Thyroid gland (tissue), 4 donors: ENCODE data around the gene SLC2A13. TPM values are rescaled to one million over a fixed set of nuclear protein-coding genes. Genes with fewer than 3 reads are reported as not detected.
"Not testable (repeated sequence)": the region's sequence is repeated elsewhere in the genome, so short reads cannot be mapped to it uniquely, and the experiment has no call there.

Source experiments
- DNase-seq, 2 donors: peaks; one replicate each; pipeline ENCODE4 v3.0.0-alpha.2; 2019
- H3K27ac ChIP-seq, 3 donors: fragments of 200-600 bp; sonication (generic); 1 replicate in 2 of 3; 2 replicates in 1 of 3; pipeline ENCODE4 v1.5.1; 2016 to 2019; ENCODE audit warnings: mild to moderate bottlenecking in 1 of 3, moderate library complexity in 1 of 3
- H3K27me3 ChIP-seq: fragments of 200-600 bp; sonication (generic); one replicate; pipeline ENCODE4 v1.5.1; 2019
- H3K36me3 ChIP-seq, 2 donors: fragments of 200-600 bp; sonication (generic); one replicate each; pipeline ENCODE4 v1.5.1; 2016 to 2019
- H3K4me1 ChIP-seq, 2 donors: fragments of 200-600 bp; sonication (generic); one replicate each; pipeline ENCODE4 v1.5.1; 2017 to 2019
- H3K4me3 ChIP-seq, 3 donors: fragments of 200-600 bp; sonication (generic); replicated peaks in 1 of 3; 1 replicate in 2 of 3; 2 replicates in 1 of 3; pipeline ENCODE4 v1.5.1; 2016; ENCODE audit warnings: mild to moderate bottlenecking in 1 of 3
- H3K9me3 ChIP-seq: fragments of 200-600 bp; sonication (generic); one replicate; pipeline ENCODE4 v1.5.1; 2017
- POLR2A ChIP-seq, 2 donors: fragments of 450-650 bp; IDR thresholded peaks; one replicate each; pipeline ENCODE4 v1.6.1; 2017; ENCODE audit warnings: antibody characterized with exemption in 2 of 2, mild to moderate bottlenecking in 2 of 2, moderate library complexity in 1 of 2
- WGBS, 2 donors: methylation state at CpG; one replicate each; pipeline ENCODE4 v1.1.5; 2017; 5-methylcytosine and 5-hydroxymethylcytosine counted together
- intact Hi-C: fragments of 100-400 bp; cut with DNase I; formaldehyde crosslinking; loops from one replicate; pipeline ENCODE4 v1.15.1; 2023
- total RNA-seq, 4 donors: library from RNA; depleted of rRNA; stranded (reverse); fragments of >200 nt; gene quantifications; one replicate each; pipeline ENCODE4 v1.2.3, GENCODE V29; 2016
- TF ChIP-seq, protein P1 (sequence below), 6 experiments: fragments of 200-600 bp in 3 of 6; fragments of 450-650 bp in 3 of 6; sonication (generic) in 3 of 6; IDR thresholded peaks; one replicate each; pipeline ENCODE4 v1.5.1; 2016 to 2019; ENCODE audit warnings: antibody characterized with exemption in 6 of 6, mild to moderate bottlenecking in 2 of 6, inconsistent platforms in 1 of 6, moderate library complexity in 1 of 6

The SLC2A13 gene
- total RNA-seq, 4 donors from 2014 or later: 9.8 to 21.3 (median 10.0) TPM

GRCh38 chr12:39816671-39817185 lies 289.2 kb downstream of the SLC2A13 start:
- intact Hi-C loops: no loop called here
- Histone ChIP-seq H3K27me3 (no peaks in the 10 kb centered on the region), H3K4me1 (no peaks in the 10 kb centered on the region), H3K9me3 (no peaks in the 10 kb centered on the region), H3K36me3 (no peaks in the 10 kb centered on the region), H3K4me3 (no peak overlapping the region), H3K27ac (no peak overlapping the region)
- DNase-seq: no peak
- TF ChIP-seq POLR2A (IDR thresholded peaks at IDR 0.05): no peak
- TF ChIP-seq, protein P1, sequence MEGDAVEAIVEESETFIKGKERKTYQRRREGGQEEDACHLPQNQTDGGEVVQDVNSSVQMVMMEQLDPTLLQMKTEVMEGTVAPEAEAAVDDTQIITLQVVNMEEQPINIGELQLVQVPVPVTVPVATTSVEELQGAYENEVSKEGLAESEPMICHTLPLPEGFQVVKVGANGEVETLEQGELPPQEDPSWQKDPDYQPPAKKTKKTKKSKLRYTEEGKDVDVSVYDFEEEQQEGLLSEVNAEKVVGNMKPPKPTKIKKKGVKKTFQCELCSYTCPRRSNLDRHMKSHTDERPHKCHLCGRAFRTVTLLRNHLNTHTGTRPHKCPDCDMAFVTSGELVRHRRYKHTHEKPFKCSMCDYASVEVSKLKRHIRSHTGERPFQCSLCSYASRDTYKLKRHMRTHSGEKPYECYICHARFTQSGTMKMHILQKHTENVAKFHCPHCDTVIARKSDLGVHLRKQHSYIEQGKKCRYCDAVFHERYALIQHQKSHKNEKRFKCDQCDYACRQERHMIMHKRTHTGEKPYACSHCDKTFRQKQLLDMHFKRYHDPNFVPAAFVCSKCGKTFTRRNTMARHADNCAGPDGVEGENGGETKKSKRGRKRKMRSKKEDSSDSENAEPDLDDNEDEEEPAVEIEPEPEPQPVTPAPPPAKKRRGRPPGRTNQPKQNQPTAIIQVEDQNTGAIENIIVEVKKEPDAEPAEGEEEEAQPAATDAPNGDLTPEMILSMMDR (IDR thresholded peaks at IDR 0.05): no peak

GRCh38 chr12:39815746-39816145 lies 290.1 kb downstream of the SLC2A13 start:
- no peaks in the 10 kb centered on the region for H3K4me1 ChIP-seq
- intact Hi-C loops: no loop called here
- no peak overlapping the region for H3K4me3 ChIP-seq
- H3K36me3 ChIP-seq: no peaks in the 10 kb centered on the region
- H3K9me3 ChIP-seq: no peaks in the 10 kb centered on the region
- 87 to 89% methylated on average over 2 of the region's 2 CpGs for WGBS, 2 donors
- no peak for TF ChIP-seq POLR2A (IDR thresholded peaks at IDR 0.05)
- TF ChIP-seq, protein P1 (IDR thresholded peaks at IDR 0.05): no peak
- H3K27me3 ChIP-seq: no peaks in the 10 kb centered on the region
- H3K27ac ChIP-seq: no peak overlapping the region
- DNase-seq: no peak

DNA sequence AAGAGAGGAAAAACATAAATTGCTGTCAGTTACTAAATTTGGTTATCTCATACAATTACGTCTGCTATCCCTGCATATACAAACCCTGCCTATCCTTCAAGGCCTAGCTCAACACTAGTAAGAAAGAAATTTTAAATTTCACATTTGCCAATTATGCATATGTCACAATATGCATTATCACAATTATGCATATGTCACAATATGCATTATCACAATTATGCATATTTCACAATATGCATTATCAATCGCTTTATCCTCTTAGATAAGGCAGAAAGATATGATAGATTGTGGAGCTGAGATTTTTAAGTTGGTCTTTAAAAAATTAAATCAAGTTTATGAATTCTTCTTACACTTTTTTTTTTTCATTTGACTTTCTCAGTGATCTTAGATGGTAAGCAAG lies 291.3 kb downstream of the SLC2A13 start:
- WGBS, 2 donors: 71 to 74% methylated on average over 2 of the region's 2 CpGs
- H3K27ac ChIP-seq: no peak overlapping the region
- intact Hi-C loops: no loop called here
- H3K36me3 ChIP-seq: no peaks in the 10 kb centered on the region
- no peaks in the 10 kb centered on the region for H3K9me3 ChIP-seq
- no peaks in the 10 kb centered on the region for H3K27me3 ChIP-seq
- no peak for TF ChIP-seq POLR2A (IDR thresholded peaks at IDR 0.05)
- TF ChIP-seq, protein P1 (IDR thresholded peaks at IDR 0.05): no peak
- no peak for DNase-seq
- H3K4me1 ChIP-seq: no peaks in the 10 kb centered on the region
- no peak overlapping the region for H3K4me3 ChIP-seq

GRCh38 chr12:39813776-39814175 lies 292.1 kb downstream of the SLC2A13 start:
- Histone ChIP-seq H3K36me3 (no peaks in the 10 kb centered on the region), H3K9me3 (no peaks in the 10 kb centered on the region), H3K27me3 (no peaks in the 10 kb centered on the region), H3K27ac (no peak overlapping the region), H3K4me3 (no peak overlapping the region), H3K4me1 (no peaks in the 10 kb centered on the region)
- intact Hi-C loops: no loop called here
- WGBS, 2 donors: 73 to 82% methylated on average over 5 of the region's 5 CpGs
- TF ChIP-seq POLR2A (IDR thresholded peaks at IDR 0.05): no peak
- TF ChIP-seq, protein P1 (IDR thresholded peaks at IDR 0.05): no peak
- no peak for DNase-seq

DNA sequence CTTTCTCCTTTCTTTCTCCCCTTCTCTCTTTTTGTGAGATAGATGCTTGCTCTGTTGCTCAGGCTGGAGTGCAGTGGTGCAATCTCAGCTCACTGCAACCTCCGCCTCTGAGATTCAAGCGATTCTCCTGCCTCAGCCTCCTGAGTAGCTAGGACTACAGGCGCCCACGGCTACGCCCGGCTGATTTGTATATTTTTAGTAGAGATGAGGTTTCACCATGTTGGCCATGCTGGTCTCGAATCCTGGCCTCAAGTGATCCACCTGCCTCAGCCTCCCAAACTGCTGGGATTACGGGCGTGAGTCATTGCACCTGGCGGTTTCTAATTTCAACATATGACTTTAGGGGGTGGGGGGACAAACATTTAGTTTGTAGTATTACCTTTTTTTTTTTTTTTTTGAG lies 293.4 kb downstream of the SLC2A13 start:
- H3K9me3 ChIP-seq, intact Hi-C loops, DNase-seq, H3K27me3 ChIP-seq, H3K27ac ChIP-seq, H3K36me3 ChIP-seq, H3K4me1 ChIP-seq, H3K4me3 ChIP-seq: not testable (repeated sequence)
- 96 to 99% methylated on average over 10 of the region's 10 CpGs for WGBS, 2 donors

GRCh38 chr12:39807043-39807442 lies 298.8 kb downstream of the SLC2A13 start:
- TF ChIP-seq, protein P1 (IDR thresholded peaks at IDR 0.05): no peak
- no peak for TF ChIP-seq POLR2A (IDR thresholded peaks at IDR 0.05)
- WGBS, 2 donors: 79 to 82% methylated on average over 5 of the region's 5 CpGs
- Histone ChIP-seq H3K4me3 (no peak overlapping the region), H3K36me3 (no peaks in the 10 kb centered on the region), H3K4me1 (no peaks in the 10 kb centered on the region), H3K27ac (no peak overlapping the region), H3K9me3 (no peaks in the 10 kb centered on the region), H3K27me3 (no peaks in the 10 kb centered on the region)
- intact Hi-C loops: no loop called here
- DNase-seq: no peak
